Mucosa of rectum (tissue), 2 donors: ENCODE measurements around the gene RBM17.

Source experiments
- H3K27ac ChIP-seq, 2 donors: one replicate each; pipeline ENCODE4 v1.7.0; 2013; ENCODE audit warnings: inconsistent platforms in 2 of 2, low read depth in 2 of 2, low read length in 2 of 2
- H3K27me3 ChIP-seq, 2 donors: one replicate each; pipeline ENCODE4 v1.7.0; 2013; ENCODE audit warnings: low read length in 2 of 2; ENCODE audit not compliant: control insufficient read depth in 2 of 2, insufficient read depth in 2 of 2
- H3K36me3 ChIP-seq, 2 donors: one replicate each; pipeline ENCODE4 v1.7.0; 2013; ENCODE audit warnings: low read length in 2 of 2; ENCODE audit not compliant: control insufficient read depth in 2 of 2, insufficient read depth in 2 of 2
- H3K4me1 ChIP-seq, 2 donors: one replicate each; pipeline ENCODE4 v1.7.0; 2013; ENCODE audit warnings: low read length in 2 of 2, mild to moderate bottlenecking in 1 of 2; ENCODE audit not compliant: control insufficient read depth in 2 of 2, insufficient read depth in 2 of 2
- H3K4me3 ChIP-seq, 2 donors: one replicate each; pipeline ENCODE4 v1.7.0; 2013; ENCODE audit warnings: low read length in 2 of 2
- H3K9ac ChIP-seq, 2 donors: one replicate each; pipeline ENCODE4 v1.7.0; 2013; ENCODE audit warnings: low read length in 2 of 2, low read depth in 1 of 2, mild to moderate bottlenecking in 1 of 2
- H3K9me3 ChIP-seq, 2 donors: one replicate each; pipeline ENCODE4 v1.7.0; 2013; ENCODE audit warnings: low read length in 2 of 2; ENCODE audit not compliant: control insufficient read depth in 2 of 2
- donor health status: healthy.
- donor health status: Normal muscosa, but diverticular disease.

The RBM17 gene

DNA sequence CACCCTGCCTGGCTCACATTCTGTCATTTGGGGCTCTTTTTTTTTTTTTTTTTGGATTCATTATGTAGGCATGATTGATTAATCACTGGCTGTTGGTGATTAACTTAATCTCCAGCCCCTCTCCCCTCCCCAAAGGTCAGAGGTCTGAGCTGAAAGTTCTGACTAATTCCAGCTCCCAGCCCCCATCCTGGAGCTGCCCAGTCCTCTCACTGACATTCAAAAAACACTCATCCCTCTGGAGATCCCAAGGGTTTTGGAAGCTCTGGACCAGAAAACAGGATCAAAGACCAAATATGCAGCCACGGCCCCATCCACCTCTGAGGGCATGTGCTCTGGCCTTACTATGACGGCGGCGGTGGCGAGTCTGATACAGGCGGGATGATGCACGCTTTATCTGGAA lies 53.8 kb downstream of the RBM17 start:
- Histone ChIP-seq H3K9ac (no peak overlapping the region), H3K4me1 (peaks cover 13 to 19% of the 10 kb centered on the region in 2 donors), H3K27me3 (no peaks in the 10 kb centered on the region), H3K9me3 (no peaks in the 10 kb centered on the region), H3K4me3 (no peak overlapping the region), H3K27ac (no peak overlapping the region), H3K36me3 (no peaks in the 10 kb centered on the region)

DNA sequence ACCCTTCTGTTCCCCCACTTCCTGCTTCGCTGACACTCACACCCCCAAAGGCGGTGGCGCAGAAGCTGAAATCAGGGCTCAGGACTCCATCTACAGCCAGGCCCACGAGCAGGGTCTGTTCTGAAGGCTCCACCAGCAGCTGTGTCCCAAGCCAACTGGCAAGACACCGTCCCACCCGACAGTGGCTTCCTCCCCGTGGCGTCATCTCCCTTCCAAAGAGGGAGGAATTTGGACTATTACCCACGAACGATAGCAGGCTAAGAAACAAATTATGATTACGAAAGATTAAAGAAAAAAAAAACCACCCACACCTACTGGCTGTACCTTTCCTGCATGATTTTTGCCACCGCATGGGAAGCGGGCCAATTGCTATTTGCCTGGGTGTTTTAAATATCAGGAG lies 54.3 kb downstream of the RBM17 start:
- Histone ChIP-seq H3K4me3 (no peak overlapping the region), H3K27me3 (no peaks in the 10 kb centered on the region), H3K36me3 (no peaks in the 10 kb centered on the region), H3K4me1 (peaks cover 18 to 19% of the 10 kb centered on the region in 2 donors), H3K27ac (no peak overlapping the region), H3K9ac (no peak overlapping the region), H3K9me3 (no peaks in the 10 kb centered on the region)

DNA sequence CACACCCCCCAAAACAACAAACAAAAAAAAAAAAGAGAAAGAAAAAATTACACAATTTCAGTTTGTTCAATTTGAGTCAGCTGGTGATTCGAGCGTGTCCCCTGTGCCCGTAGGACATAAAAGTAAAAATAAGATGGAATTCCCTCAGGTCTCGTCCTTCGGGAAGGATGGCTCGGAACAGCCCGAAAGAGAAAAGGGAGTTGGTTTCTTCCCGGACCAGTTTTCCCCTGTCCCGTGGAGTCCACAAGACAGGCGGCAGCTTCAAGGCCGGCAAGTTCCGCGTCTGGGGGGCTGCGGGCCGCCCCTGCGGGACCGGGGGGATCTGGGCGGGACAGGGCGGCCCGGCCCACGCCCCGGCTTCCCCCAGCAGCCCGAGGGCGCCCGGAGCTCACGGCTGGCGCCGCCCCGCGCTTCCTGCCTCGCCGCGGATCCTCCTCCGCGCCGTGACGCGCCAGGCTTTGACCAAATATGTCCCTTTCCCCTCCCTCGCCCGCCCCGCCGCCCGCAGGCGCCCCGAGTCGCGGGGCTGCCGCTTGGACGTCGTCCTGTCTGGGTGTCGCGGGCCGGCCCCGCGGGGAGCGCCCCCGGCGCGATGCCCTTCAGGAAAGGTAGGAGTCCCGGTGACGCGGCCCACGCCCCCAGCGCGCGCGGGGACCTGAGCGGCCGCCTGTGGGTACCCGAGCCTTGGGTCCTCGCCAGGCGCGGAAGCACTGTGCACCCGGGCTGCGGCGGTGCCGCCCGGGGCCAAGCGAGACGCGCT lies 55.8 kb downstream of the RBM17 start:
- H3K9ac ChIP-seq: peak overlapping the region; percentile 78 to 81

DNA sequence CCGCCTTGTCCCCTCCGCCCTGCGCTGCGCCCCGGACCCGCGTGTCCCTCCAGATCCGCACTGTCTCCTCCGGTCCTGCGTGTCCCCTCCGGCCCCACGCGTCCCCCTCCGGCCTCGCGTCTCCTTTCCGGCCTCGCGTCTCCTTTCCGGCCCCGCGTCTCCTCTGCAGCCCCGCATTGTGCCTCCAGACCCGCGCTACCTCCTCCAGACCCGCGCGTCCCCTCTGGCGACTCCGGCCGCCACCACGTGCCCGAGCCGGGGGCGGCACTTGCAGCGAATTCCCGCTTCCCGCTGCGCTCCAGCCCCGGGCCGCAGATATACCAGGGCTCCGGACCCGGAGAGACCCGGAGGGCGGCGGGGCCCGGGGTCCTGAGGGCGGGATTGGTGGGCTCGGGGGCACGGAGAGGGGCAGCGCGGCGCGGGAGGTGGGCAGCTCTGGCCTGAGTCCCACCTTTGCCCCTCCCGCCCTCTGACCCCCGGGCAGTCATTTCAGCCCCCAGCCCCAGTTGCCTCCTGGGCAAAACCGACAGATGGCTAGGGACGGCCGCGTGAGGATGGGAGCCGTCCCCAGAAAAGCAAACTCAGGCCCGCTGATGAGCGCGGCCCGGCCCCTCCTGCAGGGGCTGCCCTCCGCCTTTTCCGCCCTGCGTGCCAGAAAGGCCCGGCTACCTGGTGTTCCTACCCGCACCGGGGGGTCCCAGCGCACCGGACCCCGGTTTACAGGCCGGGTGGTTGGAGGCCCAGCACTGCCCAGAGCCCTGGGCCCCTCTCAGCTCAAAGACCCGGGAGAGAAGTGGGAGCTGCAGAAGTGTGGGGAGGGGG lies 56.5 kb downstream of the RBM17 start:
- no peaks in the 10 kb centered on the region for H3K9me3 ChIP-seq
- H3K36me3 ChIP-seq: no peaks in the 10 kb centered on the region
- peak overlapping the region; percentile 90 to 92 for H3K4me3 ChIP-seq
- H3K4me1 ChIP-seq: peaks cover 16 to 18% of the 10 kb centered on the region in 2 donors
- H3K9ac ChIP-seq: peak overlapping the region; percentile 68 to 81
- H3K27ac ChIP-seq: peak overlapping the region; percentile 75 to 78
- no peaks in the 10 kb centered on the region for H3K27me3 ChIP-seq

More for the DNA sequence above, 55.8 kb downstream of the RBM17 start:
- Histone ChIP-seq H3K9me3 (no peaks in the 10 kb centered on the region), H3K27ac (peak overlapping the region; percentile 75 to 78), H3K36me3 (no peaks in the 10 kb centered on the region), H3K4me3 (peak overlapping the region; percentile 90 to 92), H3K27me3 (no peaks in the 10 kb centered on the region), H3K4me1 (peaks cover 19 to 20% of the 10 kb centered on the region in 2 donors)

DNA sequence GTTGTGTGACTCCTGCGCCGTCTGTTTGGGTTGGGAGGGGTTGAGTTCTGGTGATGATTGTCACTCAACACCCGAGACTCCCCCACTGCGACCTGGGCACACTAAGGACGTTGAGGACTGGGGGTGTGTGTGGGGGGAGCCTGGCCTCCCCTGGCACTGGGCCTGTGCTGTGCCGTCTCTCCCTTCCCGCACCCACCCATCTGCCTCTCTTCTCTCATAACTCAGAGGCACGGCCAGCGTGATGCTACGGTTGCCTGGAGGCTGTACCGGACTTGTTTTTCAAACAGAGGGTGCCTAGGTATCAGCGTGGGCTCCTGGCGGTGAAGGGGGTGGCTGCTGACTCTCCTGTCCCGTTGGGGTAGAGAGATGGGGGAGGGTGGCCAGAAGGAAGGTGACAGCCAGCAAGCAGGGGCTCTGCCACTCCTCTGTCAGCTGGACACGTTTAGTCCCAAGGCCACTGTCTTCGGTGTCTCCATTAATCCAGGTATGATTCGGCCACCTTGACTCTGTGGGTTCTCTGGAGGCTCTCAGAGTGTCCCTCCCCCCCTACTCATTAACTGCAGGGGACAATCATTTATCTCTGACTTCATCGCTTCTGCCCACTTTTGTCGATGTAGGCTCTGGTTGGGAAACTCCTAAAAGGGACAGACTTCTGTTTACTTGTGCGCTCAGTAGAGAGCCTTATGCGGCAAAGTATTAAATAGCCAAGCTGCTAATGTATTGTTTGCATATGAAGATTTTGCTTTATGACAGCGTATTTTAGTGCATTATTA lies 57.4 kb downstream of the RBM17 start:
- Histone ChIP-seq H3K27me3 (no peaks in the 10 kb centered on the region), H3K4me3 (peak overlapping the region; percentile 90 to 92), H3K9ac (peak overlapping the region; percentile 24 to 81), H3K36me3 (no peaks in the 10 kb centered on the region), H3K9me3 (no peaks in the 10 kb centered on the region), H3K4me1 (peaks cover 12 to 15% of the 10 kb centered on the region in 2 donors), H3K27ac (no peak overlapping the region)

DNA sequence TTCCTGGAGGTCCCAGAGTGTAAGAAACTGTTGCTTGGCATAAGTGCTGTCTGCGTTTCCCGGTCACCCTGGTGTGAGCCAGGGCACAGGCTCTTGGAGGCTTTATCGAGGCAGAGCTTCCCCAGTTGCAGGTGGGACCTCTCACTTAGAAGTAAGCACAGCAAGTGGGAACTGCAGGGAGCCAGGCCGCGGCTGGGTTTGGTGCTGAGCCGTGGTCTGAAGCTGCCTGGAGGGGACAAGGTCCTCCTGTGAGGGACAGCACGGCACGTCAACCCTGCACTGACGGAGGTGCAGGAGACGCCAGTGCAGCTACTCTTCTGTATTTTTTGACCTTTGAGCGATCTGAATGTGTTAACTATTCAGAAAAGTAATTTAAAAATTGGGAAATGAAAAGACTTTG lies 58.1 kb downstream of the RBM17 start:
- no peak overlapping the region for H3K27ac ChIP-seq
- H3K9ac ChIP-seq: no peak overlapping the region
- no peaks in the 10 kb centered on the region for H3K36me3 ChIP-seq
- H3K4me1 ChIP-seq: peaks cover 15 to 16% of the 10 kb centered on the region in 2 donors
- H3K4me3 ChIP-seq: no peak overlapping the region
- H3K9me3 ChIP-seq: no peaks in the 10 kb centered on the region
- H3K27me3 ChIP-seq: no peaks in the 10 kb centered on the region

DNA sequence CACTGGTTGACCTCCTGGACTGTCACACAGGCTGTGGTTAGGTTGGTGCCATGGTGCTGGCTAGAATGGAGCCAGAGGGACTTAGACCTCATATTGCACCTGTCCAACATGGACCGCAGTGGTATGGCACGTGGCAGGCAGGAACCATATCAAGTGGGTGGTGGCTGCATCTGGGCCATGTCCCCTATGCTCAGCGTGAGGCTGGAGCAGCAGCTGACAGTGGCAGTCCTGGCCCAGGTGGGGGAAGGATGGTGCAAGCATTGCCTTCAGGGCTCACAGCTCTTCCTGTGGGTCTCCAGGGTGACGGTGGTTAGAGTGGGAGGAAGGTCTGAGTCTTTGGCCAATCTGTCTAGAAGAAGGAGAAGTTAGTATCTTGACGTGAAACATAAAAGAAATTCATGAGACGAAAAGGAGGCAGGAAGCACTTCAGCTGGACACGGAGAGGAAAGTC lies 59.4 kb downstream of the RBM17 start:
- Histone ChIP-seq H3K4me1 (peaks cover 15 to 16% of the 10 kb centered on the region in 2 donors), H3K9ac (no peak overlapping the region), H3K27me3 (no peaks in the 10 kb centered on the region), H3K36me3 (no peaks in the 10 kb centered on the region), H3K27ac (no peak overlapping the region), H3K9me3 (no peaks in the 10 kb centered on the region), H3K4me3 (no peak overlapping the region)

DNA sequence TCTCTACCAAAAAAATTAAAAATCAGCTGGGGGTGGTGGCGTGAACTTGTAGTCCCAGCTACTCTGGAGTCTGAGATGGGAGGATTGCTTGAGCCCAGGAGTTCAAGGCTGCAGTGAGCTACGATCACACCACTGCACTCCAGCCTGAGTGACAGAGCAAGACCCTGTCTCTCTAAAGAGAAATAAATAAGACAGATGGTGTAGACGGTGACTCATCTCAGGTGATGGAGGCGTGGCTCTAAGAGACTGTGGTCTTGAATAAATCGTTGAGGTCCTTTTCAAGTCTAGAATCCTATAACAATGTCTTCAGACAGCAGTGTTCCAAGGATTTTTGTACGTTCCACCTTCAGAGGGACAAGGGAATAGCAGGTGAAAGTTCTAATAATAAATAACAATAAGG lies 60.1 kb downstream of the RBM17 start:
- H3K4me3 ChIP-seq: no peak overlapping the region
- no peaks in the 10 kb centered on the region for H3K36me3 ChIP-seq
- no peaks in the 10 kb centered on the region for H3K27me3 ChIP-seq
- H3K4me1 ChIP-seq: peaks cover 13 to 16% of the 10 kb centered on the region in 2 donors
- H3K27ac ChIP-seq: no peak overlapping the region
- H3K9me3 ChIP-seq: no peaks in the 10 kb centered on the region
- no peak overlapping the region for H3K9ac ChIP-seq

DNA sequence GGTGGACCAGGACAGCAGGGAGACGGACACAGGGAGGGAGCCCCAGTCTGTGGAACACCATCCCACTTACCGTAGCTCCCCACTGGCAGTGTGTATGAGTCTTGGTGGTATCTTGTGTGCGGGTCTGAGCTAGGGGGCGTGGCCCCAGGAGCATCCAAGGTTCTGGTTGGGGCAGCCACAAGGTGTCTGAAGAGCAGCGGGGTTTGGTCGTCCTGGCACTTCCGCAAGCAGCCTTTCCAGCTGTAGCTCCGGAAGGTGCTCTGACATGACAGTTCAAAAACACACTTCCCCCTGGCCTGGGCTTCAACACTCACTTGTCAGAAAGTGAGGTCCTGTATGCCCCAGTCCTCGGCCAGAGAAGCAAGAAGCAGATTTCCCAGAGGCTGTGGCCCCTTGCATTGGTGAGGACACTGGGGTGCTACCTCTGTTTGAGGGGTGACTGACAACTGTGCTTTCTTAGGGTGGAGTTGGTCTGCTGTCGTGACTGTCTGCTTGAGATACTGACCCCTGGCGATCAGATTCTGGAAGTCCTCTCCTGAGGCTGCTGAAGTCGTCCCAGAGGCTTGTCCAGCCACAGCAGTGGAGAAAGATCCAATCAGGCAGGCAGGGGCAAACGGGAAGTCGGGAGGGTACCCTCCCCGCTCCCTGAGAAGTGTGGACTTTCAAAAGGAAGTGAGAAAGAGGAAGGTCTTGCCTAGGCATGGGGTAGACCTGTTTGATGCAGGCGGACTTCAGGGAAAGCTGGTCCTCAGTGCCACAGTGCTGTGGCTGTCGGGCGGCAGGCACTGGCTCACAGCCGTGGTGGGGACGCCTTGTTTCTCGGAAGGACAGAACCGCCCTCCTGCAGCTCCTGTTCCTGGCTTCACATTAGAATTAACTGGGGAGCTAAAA lies 62.5 kb downstream of the RBM17 start:
- peaks cover 5 to 8% of the 10 kb centered on the region in 2 donors for H3K4me1 ChIP-seq
- H3K36me3 ChIP-seq: no peaks in the 10 kb centered on the region
- no peaks in the 10 kb centered on the region for H3K27me3 ChIP-seq
- H3K9me3 ChIP-seq: no peaks in the 10 kb centered on the region
- peak overlapping the region; percentile 9 to 58 for H3K9ac ChIP-seq
- H3K4me3 ChIP-seq: peak overlapping the region in 1 of 2 donors; percentile 53
- H3K27ac ChIP-seq: peak overlapping the region in 1 of 2 donors; percentile 19
